C4-2B (cell line): ENCODE results near the gene CCL7.

Source experiments
- H3K27ac ChIP-seq: fragments of 450-650 bp; 2 replicates; pipeline ENCODE4 v1.5.1; 2017
- ZFX ChIP-seq: fragments of 450-650 bp; IDR thresholded peaks from 2 replicates; pipeline ENCODE4 v1.6.1; 2017
- TF ChIP-seq, protein P1 (sequence below): fragments of 450-650 bp; conservative IDR thresholded peaks from 2 replicates; pipeline ENCODE4 v1.5.1; 2017; ENCODE audit warnings: mild to moderate bottlenecking

CCL7 gene

GRCh38 chr17:34291721-34292348 lies 21.8 kb downstream of the CCL7 start:
- no peak for TF ChIP-seq ZFX
- TF ChIP-seq, protein P1, sequence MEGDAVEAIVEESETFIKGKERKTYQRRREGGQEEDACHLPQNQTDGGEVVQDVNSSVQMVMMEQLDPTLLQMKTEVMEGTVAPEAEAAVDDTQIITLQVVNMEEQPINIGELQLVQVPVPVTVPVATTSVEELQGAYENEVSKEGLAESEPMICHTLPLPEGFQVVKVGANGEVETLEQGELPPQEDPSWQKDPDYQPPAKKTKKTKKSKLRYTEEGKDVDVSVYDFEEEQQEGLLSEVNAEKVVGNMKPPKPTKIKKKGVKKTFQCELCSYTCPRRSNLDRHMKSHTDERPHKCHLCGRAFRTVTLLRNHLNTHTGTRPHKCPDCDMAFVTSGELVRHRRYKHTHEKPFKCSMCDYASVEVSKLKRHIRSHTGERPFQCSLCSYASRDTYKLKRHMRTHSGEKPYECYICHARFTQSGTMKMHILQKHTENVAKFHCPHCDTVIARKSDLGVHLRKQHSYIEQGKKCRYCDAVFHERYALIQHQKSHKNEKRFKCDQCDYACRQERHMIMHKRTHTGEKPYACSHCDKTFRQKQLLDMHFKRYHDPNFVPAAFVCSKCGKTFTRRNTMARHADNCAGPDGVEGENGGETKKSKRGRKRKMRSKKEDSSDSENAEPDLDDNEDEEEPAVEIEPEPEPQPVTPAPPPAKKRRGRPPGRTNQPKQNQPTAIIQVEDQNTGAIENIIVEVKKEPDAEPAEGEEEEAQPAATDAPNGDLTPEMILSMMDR, result no peak
- H3K27ac ChIP-seq, result no peak overlapping the region

DNA sequence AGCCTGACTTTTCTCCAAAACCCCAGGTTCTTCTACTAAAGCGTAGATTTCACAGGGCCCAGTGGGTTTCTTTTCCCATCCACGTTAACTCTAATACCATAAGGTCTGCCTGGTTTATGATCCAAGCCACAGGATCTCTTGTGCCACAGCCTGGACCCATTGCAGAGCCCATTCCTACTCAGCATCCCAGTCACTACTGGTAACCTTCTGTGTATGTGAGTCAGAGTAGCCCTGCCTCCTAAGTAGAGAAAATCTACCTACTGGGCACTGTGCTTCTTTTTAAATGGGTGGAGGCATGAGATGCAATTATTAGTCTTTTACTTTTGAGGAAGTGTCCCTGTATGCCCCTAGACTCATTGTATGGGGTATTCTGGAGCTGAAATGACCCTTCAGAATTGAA lies 29.0 kb downstream of the CCL7 start:
- TF ChIP-seq ZFX, result no peak
- TF ChIP-seq, protein P1, result no peak
- H3K27ac ChIP-seq, result no peak overlapping the region

GRCh38 chr17:34299956-34300577 lies 30.0 kb downstream of the CCL7 start:
- no peak overlapping the region for H3K27ac ChIP-seq
- no peak for TF ChIP-seq ZFX
- TF ChIP-seq, protein P1, result no peak

GRCh38 chr17:34300652-34301370 lies 30.8 kb downstream of the CCL7 start:
- no peak overlapping the region for H3K27ac ChIP-seq
- TF ChIP-seq, protein P1, result no peak
- TF ChIP-seq ZFX, result no peak

GRCh38 chr17:34301986-34302385 lies 32.0 kb downstream of the CCL7 start:
- TF ChIP-seq ZFX, result no peak
- TF ChIP-seq, protein P1, result no peak
- H3K27ac ChIP-seq, result no peak overlapping the region

GRCh38 chr17:34302636-34303035 lies 32.6 kb downstream of the CCL7 start:
- TF ChIP-seq, protein P1, result no peak
- TF ChIP-seq ZFX, result no peak
- H3K27ac ChIP-seq, result no peak overlapping the region

- no peak for TF ChIP-seq ZFX
- TF ChIP-seq, protein P1, result no peak
- no peak overlapping the region for H3K27ac ChIP-seq
Measured at GRCh38 chr17:34303606-34304005, 33.6 kb downstream of the CCL7 start.
